Nephron progenitor cell (in vitro differentiated cells): ENCODE results near the gene HSBP1.

Source experiments
- DNase-seq: peaks from one replicate; pipeline ENCODE4 v3.0.0; 2021
- H3K27ac Mint-ChIP-seq: 2 replicates; pipeline ENCODE4 v1.8.0; 2021; ENCODE audit warnings: mild to moderate bottlenecking, moderate library complexity, mixed read lengths
- H3K27me3 Mint-ChIP-seq: 2 replicates; pipeline ENCODE4 v1.8.0; 2021; ENCODE audit warnings: mild to moderate bottlenecking, low read depth, mixed read lengths; ENCODE audit not compliant: poor library complexity
- H3K36me3 Mint-ChIP-seq: 2 replicates; pipeline ENCODE4 v1.8.0; 2021; ENCODE audit warnings: low read depth, mixed read lengths
- H3K4me1 Mint-ChIP-seq: 2 replicates; pipeline ENCODE4 v1.8.0; 2021; ENCODE audit warnings: mixed read lengths
- H3K4me3 Mint-ChIP-seq: 2 replicates; pipeline ENCODE4 v1.8.0; 2021; ENCODE audit warnings: mild to moderate bottlenecking, moderate library complexity, mixed read lengths
- H3K9me3 Mint-ChIP-seq: 2 replicates; pipeline ENCODE4 v1.8.0; 2021; ENCODE audit warnings: mild to moderate bottlenecking, moderate library complexity, mixed read lengths
- CTCF ChIP-seq: fragments of 200-600 bp; sonication (generic); IDR thresholded peaks from 2 replicates; pipeline ENCODE4 v1.5.0; 2021; ENCODE audit warnings: antibody characterized with exemption

The HSBP1 gene

GRCh38 chr16:83835586-83836566, 28.1 kb downstream of the HSBP1 start:
- no peak overlapping the region for H3K27ac Mint-ChIP-seq
- DNase-seq, result no peak
- H3K4me3 Mint-ChIP-seq, result no peak overlapping the region
- H3K4me1 Mint-ChIP-seq, result peaks cover 12% of the 10 kb centered on the region
- H3K27me3 Mint-ChIP-seq, result peaks cover 3% of the 10 kb centered on the region
- H3K9me3 Mint-ChIP-seq, result peaks cover 15% of the 10 kb centered on the region
- TF ChIP-seq CTCF, result no peak
- peaks cover 4% of the 10 kb centered on the region for H3K36me3 Mint-ChIP-seq

- peaks cover 3% of the 10 kb centered on the region for H3K36me3 Mint-ChIP-seq
- H3K4me3 Mint-ChIP-seq, result no peak overlapping the region
- H3K4me1 Mint-ChIP-seq, result peaks cover 17% of the 10 kb centered on the region
- peaks cover 3% of the 10 kb centered on the region for H3K27me3 Mint-ChIP-seq
- H3K27ac Mint-ChIP-seq, result no peak overlapping the region
- peaks cover 12% of the 10 kb centered on the region for H3K9me3 Mint-ChIP-seq
- TF ChIP-seq CTCF, result no peak
- DNase-seq, result no peak
These were observed 29.8 kb downstream of the HSBP1 start for GRCh38 chr16:83837566-83837965.

GRCh38 chr16:83838151-83838550, 30.4 kb downstream of the HSBP1 start:
- Mint-ChIP-seq H3K4me1 (peaks cover 23% of the 10 kb centered on the region), H3K27ac (no peak overlapping the region), H3K36me3 (no peaks in the 10 kb centered on the region), H3K9me3 (peaks cover 6% of the 10 kb centered on the region), H3K27me3 (peaks cover 7% of the 10 kb centered on the region), H3K4me3 (no peak overlapping the region)
- DNase-seq, result no peak
- no peak for TF ChIP-seq CTCF

GRCh38 chr16:83839561-83839960, 31.8 kb downstream of the HSBP1 start:
- H3K36me3 Mint-ChIP-seq, result no peaks in the 10 kb centered on the region
- peaks cover 5% of the 10 kb centered on the region for H3K9me3 Mint-ChIP-seq
- no peak overlapping the region for H3K4me3 Mint-ChIP-seq
- peaks cover 10% of the 10 kb centered on the region for H3K27me3 Mint-ChIP-seq
- H3K4me1 Mint-ChIP-seq, result peaks cover 29% of the 10 kb centered on the region
- no peak overlapping the region for H3K27ac Mint-ChIP-seq
- no peak for DNase-seq
- TF ChIP-seq CTCF, result no peak

- Mint-ChIP-seq H3K36me3 (no peaks in the 10 kb centered on the region), H3K4me1 (peaks cover 23% of the 10 kb centered on the region), H3K27me3 (peaks cover 10% of the 10 kb centered on the region), H3K4me3 (no peak overlapping the region), H3K27ac (no peak overlapping the region), H3K9me3 (peaks cover 5% of the 10 kb centered on the region)
- no peak for TF ChIP-seq CTCF
- no peak for DNase-seq
These were observed 32.4 kb downstream of the HSBP1 start for GRCh38 chr16:83840060-83840617.
